CD4-positive, CD25-positive, alpha-beta regulatory T cell (primary cell): Measurements from ENCODE around the gene PCDHGB2. TPM values are rescaled to one million over a fixed set of nuclear protein-coding genes. Genes with fewer than 3 reads are reported as not detected.
A peak's percentile ranks its signal among the peaks of the same experiment; 100 is the strongest.
"Not testable (repeated sequence)": the region's sequence is repeated elsewhere in the genome, so short reads cannot be mapped to it uniquely, and the experiment has no call there.

Experiments used
- ATAC-seq, 2 donors: fragments of 150-1000 bp; cut with Tn5 transposase; one replicate each; pipeline ENCODE4 v1.10.0; 2021; ENCODE audit warnings: low read depth in 2 of 2, moderate number of reproducible peaks in 2 of 2, moderate library complexity in 1 of 2
- DNase-seq, 3 donors: peaks; one replicate each; pipeline versions ENCODE4 v3.0.0 to v3.0.0-alpha.2; 2012 to 2022; ENCODE audit warnings: mixed read lengths in 1 of 3
- H3K27ac ChIP-seq: one replicate; pipeline ENCODE4 v1.7.0; 2013; ENCODE audit warnings: mild to moderate bottlenecking, low read length; ENCODE audit not compliant: insufficient read depth, poor library complexity, severe bottlenecking
- H3K27me3 ChIP-seq: one replicate; pipeline ENCODE4 v1.7.0; 2013; ENCODE audit warnings: low read length; ENCODE audit not compliant: control insufficient read depth, insufficient read depth
- H3K36me3 ChIP-seq: one replicate; pipeline ENCODE4 v1.7.0; 2013; ENCODE audit warnings: mild to moderate bottlenecking, low read length, moderate library complexity; ENCODE audit not compliant: control insufficient read depth, insufficient read depth
- H3K4me1 ChIP-seq: 2 replicates; pipeline ENCODE4 v1.7.0; 2013; ENCODE audit warnings: mild to moderate bottlenecking, low read length; ENCODE audit not compliant: insufficient read depth, control insufficient read depth, poor library complexity, severe bottlenecking
- H3K4me3 ChIP-seq: one replicate; pipeline ENCODE4 v1.7.0; 2013; ENCODE audit warnings: low read depth, mild to moderate bottlenecking, low read length, moderate library complexity
- H3K9me3 ChIP-seq, 2 experiments: 1 replicate in 1 of 2; 2 replicates in 1 of 2; pipeline ENCODE4 v1.7.0; 2013; ENCODE audit warnings: low read length in 2 of 2, mild to moderate bottlenecking in 1 of 2, moderate library complexity in 1 of 2; ENCODE audit not compliant: control insufficient read depth in 2 of 2
- H3K27ac Mint-ChIP-seq, 3 donors: one replicate each; pipeline ENCODE4 v1.8.0; 2020 to 2022; ENCODE audit warnings: mild to moderate bottlenecking in 3 of 3, mixed read lengths in 3 of 3, moderate library complexity in 2 of 3
- H3K27me3 Mint-ChIP-seq: one replicate; pipeline ENCODE4 v1.8.0; 2022; ENCODE audit warnings: mild to moderate bottlenecking, mixed read lengths
- H3K36me3 Mint-ChIP-seq: one replicate; pipeline ENCODE4 v1.8.0; 2020; ENCODE audit warnings: mixed read lengths
- H3K4me1 Mint-ChIP-seq, 4 donors: one replicate each; pipeline ENCODE4 v1.8.0; 2020 to 2022; ENCODE audit warnings: mixed read lengths in 4 of 4, mild to moderate bottlenecking in 1 of 4
- H3K4me3 Mint-ChIP-seq, 4 donors: one replicate each; pipeline ENCODE4 v1.8.0; 2020 to 2022; ENCODE audit warnings: mild to moderate bottlenecking in 4 of 4, mixed read lengths in 4 of 4, moderate library complexity in 3 of 4
- H3K9me3 Mint-ChIP-seq, 7 donors: one replicate each; pipeline ENCODE4 v1.8.0; 2020 to 2022; ENCODE audit warnings: mixed read lengths in 7 of 7, mild to moderate bottlenecking in 3 of 7, moderate library complexity in 2 of 7
- polyA plus RNA-seq, 4 donors: library from polyadenylated mRNA; unstranded; fragments of 300-500 nt; fragmentation: Illumina TruSeq; gene quantifications; one replicate each; pipeline ENCODE4 v1.2.3, GENCODE V29; 2021
- total RNA-seq: library from RNA; stranded (reverse); gene quantifications from one replicate; pipeline ENCODE4 v1.2.3, GENCODE V29; 2022

PCDHGB2 gene
- total and polyA plus RNA-seq, 5 donors from 2014 or later = 0.20 to 0.54 TPM; not detected in 3

GRCh38 chr5:141326088-141326854 is 33.5 kb upstream of the PCDHGB2 start:
- Histone ChIP-seq H3K4me3 (peak overlapping the region; percentile 82), H3K27me3 (peaks cover 9% of the 10 kb centered on the region), H3K27ac (peak overlapping the region; percentile 45), H3K9me3 (peaks cover 38 to 39% of the 10 kb centered on the region in 2 experiments), H3K36me3 (no peaks in the 10 kb centered on the region), H3K4me1 (peaks cover under 1% of the 10 kb centered on the region)
- Mint-ChIP-seq H3K27ac (peak overlapping the region; percentile 80 to 94 (median 92)), H3K27me3 (peaks cover 29% of the 10 kb centered on the region), H3K4me3 (peak overlapping the region; percentile 80 to 94 (median 92)), H3K36me3 (peaks cover 3% of the 10 kb centered on the region), H3K4me1 (peaks cover 4 to 15% (median 7%) of the 10 kb centered on the region in 4 donors), H3K9me3 (peaks cover 0 to 64% (median 14%) of the 10 kb centered on the region in 7 donors)
- peak; percentile 88 for ATAC-seq
- peak; percentile 51 to 69 (median 67) for DNase-seq

GRCh38 chr5:141328231-141328630 is 31.6 kb upstream of the PCDHGB2 start:
- peaks cover 12% of the 10 kb centered on the region for H3K27me3 ChIP-seq
- H3K9me3 ChIP-seq = peaks cover 31 to 39% of the 10 kb centered on the region in 2 experiments
- H3K4me3 ChIP-seq = no peak overlapping the region
- no peak overlapping the region for H3K27ac ChIP-seq
- H3K9me3 Mint-ChIP-seq = peaks cover 0 to 62% (median 7%) of the 10 kb centered on the region in 7 donors
- no peak overlapping the region for H3K4me3 Mint-ChIP-seq
- H3K36me3 Mint-ChIP-seq = peaks cover 5% of the 10 kb centered on the region
- DNase-seq (no peak), ATAC-seq (no peak)
- H3K36me3 ChIP-seq = no peaks in the 10 kb centered on the region
- no peak overlapping the region for H3K27ac Mint-ChIP-seq
- peaks cover 38% of the 10 kb centered on the region for H3K27me3 Mint-ChIP-seq
- no peaks in the 10 kb centered on the region for H3K4me1 ChIP-seq
- peaks cover 0 to 11% (median 7%) of the 10 kb centered on the region in 4 donors for H3K4me1 Mint-ChIP-seq

GRCh38 chr5:141330299-141331080 is 29.3 kb upstream of the PCDHGB2 start, which contains the start of gene PCDHGA1:
PCDHGA1 (plus strand) TSS chr5:141330514.
- H3K36me3 Mint-ChIP-seq = peaks cover 5% of the 10 kb centered on the region
- no peak for ATAC-seq
- no peak within 1 kb of the TSS for H3K27ac Mint-ChIP-seq
- peak in 1 of 3 donors; percentile 32 for DNase-seq
- no peak within 1 kb of the TSS for H3K27ac ChIP-seq
- peaks cover 15% of the 10 kb centered on the region for H3K27me3 ChIP-seq
- H3K9me3 ChIP-seq = peaks cover 45 to 57% of the 10 kb centered on the region in 2 experiments
- H3K4me3 Mint-ChIP-seq = no peak within 1 kb of the TSS
- peaks cover 0 to 70% (median 19%) of the 10 kb centered on the region in 7 donors for H3K9me3 Mint-ChIP-seq
- no peaks in the 10 kb centered on the region for H3K4me1 ChIP-seq
- H3K27me3 Mint-ChIP-seq = peaks cover 55% of the 10 kb centered on the region
- H3K36me3 ChIP-seq = no peaks in the 10 kb centered on the region
- peaks cover 0 to 11% (median 7%) of the 10 kb centered on the region in 4 donors for H3K4me1 Mint-ChIP-seq
- H3K4me3 ChIP-seq = no peak within 1 kb of the TSS

- H3K4me3 ChIP-seq, H3K27ac ChIP-seq, DNase-seq, H3K36me3 ChIP-seq, ATAC-seq, H3K4me3 Mint-ChIP-seq, H3K36me3 Mint-ChIP-seq, H3K4me1 Mint-ChIP-seq, H3K4me1 ChIP-seq, H3K27ac Mint-ChIP-seq: not testable (repeated sequence)
- Histone ChIP-seq H3K9me3 (peaks cover 57 to 59% of the 10 kb centered on the region in 2 experiments), H3K27me3 (peaks cover 17% of the 10 kb centered on the region)
- Mint-ChIP-seq H3K27me3 (peaks cover 60% of the 10 kb centered on the region), H3K9me3 (peaks cover 4 to 76% (median 23%) of the 10 kb centered on the region in 7 donors)
Observed at GRCh38 chr5:141332571-141332970, 27.2 kb upstream of the PCDHGB2 start.

GRCh38 chr5:141338538-141339306 is 21.1 kb upstream of the PCDHGB2 start, which contains the start of gene PCDHGA2:
PCDHGA2 (plus strand) TSS chr5:141338760.
- Mint-ChIP-seq H3K36me3 (peaks cover 3% of the 10 kb centered on the region), H3K9me3 (peaks cover 7 to 72% (median 33%) of the 10 kb centered on the region in 7 donors), H3K27me3 (peaks cover 64% of the 10 kb centered on the region), H3K4me3 (peak within 1 kb of the TSS in 1 of 4 donors; percentile 11), H3K27ac (no peak within 1 kb of the TSS), H3K4me1 (no peaks in the 10 kb centered on the region)
- no peak within 1 kb of the TSS for H3K27ac ChIP-seq
- H3K36me3 ChIP-seq = no peaks in the 10 kb centered on the region
- DNase-seq (no peak), ATAC-seq (no peak)
- H3K4me1 ChIP-seq = no peaks in the 10 kb centered on the region
- H3K27me3 ChIP-seq = peaks cover 21% of the 10 kb centered on the region
- H3K4me3 ChIP-seq = no peak within 1 kb of the TSS
- H3K9me3 ChIP-seq = peaks cover 50 to 63% of the 10 kb centered on the region in 2 experiments

- not testable (repeated sequence) for DNase-seq
Observed at GRCh38 chr5:141340781-141341354, 18.9 kb upstream of the PCDHGB2 start.

GRCh38 chr5:141342773-141343172 is 17.0 kb upstream of the PCDHGB2 start:
- H3K9me3 Mint-ChIP-seq = peaks cover 7 to 61% (median 22%) of the 10 kb centered on the region in 7 donors
- no peak overlapping the region for H3K27ac Mint-ChIP-seq
- no peak for DNase-seq
- H3K4me1 Mint-ChIP-seq = no peaks in the 10 kb centered on the region
- H3K27ac ChIP-seq = no peak overlapping the region
- no peaks in the 10 kb centered on the region for H3K4me1 ChIP-seq
- H3K9me3 ChIP-seq = peaks cover 36 to 49% of the 10 kb centered on the region in 2 experiments
- H3K4me3 Mint-ChIP-seq = no peak overlapping the region
- H3K4me3 ChIP-seq = no peak overlapping the region
- no peaks in the 10 kb centered on the region for H3K36me3 ChIP-seq
- H3K27me3 Mint-ChIP-seq = peaks cover 54% of the 10 kb centered on the region
- peaks cover 6% of the 10 kb centered on the region for H3K36me3 Mint-ChIP-seq
- H3K27me3 ChIP-seq = peaks cover 9% of the 10 kb centered on the region
- ATAC-seq = no peak

More at GRCh38 chr5:141340781-141341354, 18.9 kb upstream of the PCDHGB2 start:
- peaks cover 18% of the 10 kb centered on the region for H3K27me3 ChIP-seq
- not testable (repeated sequence) for H3K4me3 ChIP-seq, H3K4me1 ChIP-seq, H3K27ac Mint-ChIP-seq, H3K27ac ChIP-seq, ATAC-seq, H3K36me3 Mint-ChIP-seq, H3K36me3 ChIP-seq, H3K4me3 Mint-ChIP-seq, H3K4me1 Mint-ChIP-seq
- peaks cover 52 to 53% of the 10 kb centered on the region in 2 experiments for H3K9me3 ChIP-seq
- peaks cover 9 to 74% (median 27%) of the 10 kb centered on the region in 7 donors for H3K9me3 Mint-ChIP-seq
- peaks cover 57% of the 10 kb centered on the region for H3K27me3 Mint-ChIP-seq
